ENCODE results near the gene ACOXL. TPM values are rescaled to one million over a fixed set of nuclear protein-coding genes. Genes with fewer than 3 reads are reported as not detected.
"Not testable (repeated sequence)": the region's sequence is repeated elsewhere in the genome, so short reads cannot be mapped to it uniquely, and the experiment has no call there.

ACOXL gene
- total RNA-seq, 1 experiment from 2014 or later = not detected

GRCh38 chr2:111053266-111053665 is 320.9 kb downstream of the ACOXL start:
- no peak for DNase-seq (ENCODE audit: low read depth)

DNA sequence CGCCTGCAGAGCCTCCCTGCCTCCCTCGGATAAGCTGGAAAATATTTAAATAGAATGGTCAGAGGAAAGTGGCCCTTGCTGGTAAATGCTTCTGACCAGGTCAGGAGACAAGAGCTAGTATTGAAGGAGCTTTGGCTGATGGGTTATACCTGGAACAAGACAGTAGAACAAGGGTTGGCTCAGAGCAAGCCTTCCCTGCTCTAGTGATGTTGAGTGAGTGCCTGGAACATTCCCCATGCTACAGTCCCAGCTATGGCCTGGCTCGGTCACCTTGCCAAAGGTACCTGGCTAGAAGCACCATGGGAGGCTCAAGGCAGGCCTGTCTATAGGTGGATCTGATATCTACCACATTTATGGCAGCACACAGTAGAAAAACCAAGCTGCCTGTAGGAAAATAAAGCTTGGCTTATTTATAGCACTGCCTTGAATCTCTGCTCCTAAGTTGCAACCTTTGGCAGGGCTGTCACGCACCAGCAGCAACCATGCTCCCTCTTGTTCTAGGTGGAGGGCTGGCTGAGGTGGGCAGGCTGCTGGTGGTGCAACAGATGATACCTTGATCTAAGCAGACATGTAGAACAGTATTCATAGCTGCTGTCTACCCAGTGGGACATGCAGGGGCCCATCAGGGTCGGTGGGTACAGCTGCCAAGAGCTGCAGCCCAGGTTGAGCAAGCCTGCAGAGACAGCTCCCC is 321.6 kb downstream of the ACOXL start:
- DNase-seq (ENCODE audit: low read depth) = no peak

DNA sequence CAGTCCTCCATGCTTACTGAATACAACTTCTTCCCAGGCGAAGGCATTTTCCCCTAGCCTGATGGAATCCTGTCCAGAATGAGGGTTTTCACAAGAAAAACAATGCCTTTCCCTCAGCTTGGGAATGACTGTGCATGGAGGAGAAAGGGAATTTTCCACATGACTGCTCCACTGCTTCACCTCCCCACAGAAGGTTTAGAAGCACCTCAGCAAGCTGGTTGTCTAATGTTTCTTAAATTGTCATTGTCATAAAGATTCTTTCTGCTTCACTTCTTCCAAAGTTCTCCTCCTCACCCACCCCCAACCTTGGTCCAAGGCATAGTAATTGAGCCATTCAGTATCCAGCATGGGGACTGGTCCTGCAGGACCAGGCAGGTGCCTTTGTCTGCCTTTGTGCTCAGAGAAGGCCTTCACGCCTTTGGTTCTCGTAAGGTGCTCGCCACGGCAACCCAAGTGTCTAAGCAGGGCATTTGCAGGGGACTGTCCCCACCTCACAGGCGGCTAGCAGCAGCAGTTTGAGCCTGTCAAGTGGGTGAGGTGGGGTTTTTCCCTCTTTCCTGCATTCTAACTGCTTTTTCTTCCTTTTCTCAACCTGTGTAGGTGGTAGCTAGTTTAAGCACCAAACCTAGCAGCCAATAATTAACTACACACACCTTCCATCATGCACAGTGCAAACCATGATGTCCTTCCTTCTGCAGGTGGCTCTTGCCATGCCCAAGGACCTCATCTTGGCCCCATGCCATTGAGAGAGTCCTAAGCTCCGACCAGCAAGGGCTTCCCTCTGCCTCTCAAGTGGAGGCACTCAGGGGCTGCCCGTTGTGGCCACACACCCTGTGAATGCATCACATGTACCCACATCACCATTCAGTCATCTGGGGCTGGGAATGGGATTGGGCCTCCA is 322.7 kb downstream of the ACOXL start:
- DNase-seq (ENCODE audit: low read depth) = no peak

DNA sequence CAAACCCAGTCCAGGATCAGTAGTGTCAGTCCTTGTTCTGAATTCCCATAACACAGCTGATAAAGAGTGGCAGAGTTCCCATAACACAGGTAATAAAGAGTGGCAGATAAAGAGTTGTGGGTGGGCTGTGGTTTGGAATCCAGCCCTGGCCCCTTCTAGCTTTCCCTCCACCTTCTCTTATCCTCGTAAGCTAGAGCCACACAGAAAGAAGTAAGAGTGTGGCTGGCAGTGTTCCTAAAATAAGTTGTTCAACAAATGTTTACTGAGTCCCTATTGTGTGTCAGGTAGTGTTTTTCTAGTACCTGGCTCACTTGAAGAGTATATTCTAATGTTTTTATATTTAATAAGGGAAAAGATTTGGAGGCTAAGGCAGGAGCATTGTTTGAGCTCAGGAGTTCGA is 323.4 kb downstream of the ACOXL start:
- no peak for DNase-seq (ENCODE audit: low read depth)

GRCh38 chr2:111057045-111057444 is 324.7 kb downstream of the ACOXL start:
- DNase-seq (ENCODE audit: low read depth) = no peak

GRCh38 chr2:111057721-111058120 is 325.3 kb downstream of the ACOXL start:
- no peak for DNase-seq (ENCODE audit: low read depth)

DNA sequence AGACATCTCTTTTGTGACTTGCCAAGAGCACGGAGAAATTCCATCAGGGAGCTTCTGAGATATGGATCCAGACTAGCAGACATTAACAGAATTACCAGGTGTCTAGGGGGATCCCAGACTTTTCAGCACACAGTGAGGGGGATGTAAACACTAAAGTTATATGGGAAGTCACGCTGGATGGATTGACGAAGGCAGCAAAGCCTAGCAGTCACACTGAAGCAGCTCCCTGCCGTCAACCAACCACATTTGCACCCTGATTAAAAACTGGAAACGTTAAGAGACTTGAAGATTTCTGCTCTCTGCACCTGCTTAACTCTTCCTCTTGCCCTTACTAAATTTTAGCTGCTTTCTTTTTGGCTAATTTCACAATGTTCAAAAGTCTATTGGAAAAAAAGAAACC is 325.9 kb downstream of the ACOXL start:
- no peak for DNase-seq (ENCODE audit: low read depth)

DNA sequence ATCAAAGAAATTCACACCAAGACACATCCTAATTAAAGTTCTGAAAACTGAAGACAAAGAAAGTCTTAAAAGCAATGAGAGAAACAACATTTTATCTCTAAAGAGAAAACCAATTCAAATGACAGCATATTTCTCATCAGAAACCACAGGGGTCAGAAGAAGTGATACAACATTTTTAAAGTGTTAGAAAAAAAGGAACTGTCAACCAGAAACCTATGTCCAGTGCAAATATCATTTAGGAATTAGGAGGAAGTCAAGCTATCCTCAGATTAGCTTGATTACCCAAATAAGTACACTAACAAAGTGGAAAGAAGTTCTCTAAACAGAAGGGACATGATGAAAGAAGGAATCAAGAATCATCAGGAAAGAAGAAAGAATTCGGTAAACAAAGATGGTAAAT is 328.8 kb downstream of the ACOXL start:
- no peak for DNase-seq (ENCODE audit: low read depth)

DNA sequence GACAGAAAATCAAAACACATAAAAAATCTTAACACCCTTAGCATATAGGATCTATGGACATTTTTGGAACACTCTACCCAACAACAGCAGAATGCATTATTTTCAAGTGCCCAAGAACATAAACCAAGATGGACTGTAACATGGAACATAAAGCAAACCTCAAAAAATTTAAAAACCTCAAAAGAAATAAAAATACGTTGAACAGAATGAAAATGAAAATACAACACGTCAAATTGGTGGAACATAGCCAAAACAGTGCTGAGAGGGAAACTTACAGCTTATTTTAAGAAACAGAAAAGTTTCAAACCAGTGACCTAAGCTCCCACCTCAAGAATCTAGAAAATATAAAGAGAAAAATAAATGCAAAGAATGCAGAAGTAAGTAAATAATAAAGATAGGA is 330.0 kb downstream of the ACOXL start:
- DNase-seq (ENCODE audit: low read depth) = no peak

GRCh38 chr2:111066062-111066593 is 333.8 kb downstream of the ACOXL start:
- DNase-seq (ENCODE audit: low read depth) = no peak

DNA sequence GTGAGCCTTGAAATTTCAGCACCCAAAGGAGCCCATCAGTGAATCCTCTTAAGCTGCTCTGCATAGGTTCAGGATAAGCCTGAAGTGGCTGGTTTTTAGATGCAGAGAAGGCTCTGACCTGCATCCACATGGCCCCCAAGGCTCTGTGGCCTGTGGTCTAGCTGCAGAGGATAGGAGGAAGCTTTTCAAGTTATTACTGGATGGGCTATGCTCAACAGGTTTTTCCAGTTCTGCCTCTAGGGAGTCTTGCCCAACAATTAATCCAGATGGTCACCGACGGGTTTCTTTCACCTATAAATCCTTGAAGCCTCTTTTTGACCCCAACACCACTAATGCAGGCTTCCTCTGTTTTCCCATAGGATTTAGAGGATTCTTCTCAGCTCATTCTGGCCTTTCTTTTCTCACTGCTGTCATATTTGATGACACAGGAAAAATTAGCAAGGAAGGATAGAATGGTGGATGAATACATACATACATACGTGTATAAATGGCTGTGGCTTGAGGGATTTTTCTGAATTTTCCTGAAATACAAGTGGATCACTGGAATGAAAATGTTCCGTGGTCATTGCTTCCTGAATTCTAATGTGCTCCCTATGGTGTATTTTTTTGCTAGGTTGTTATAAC is 336.2 kb downstream of the ACOXL start:
- no peak for DNase-seq (ENCODE audit: low read depth)

DNA sequence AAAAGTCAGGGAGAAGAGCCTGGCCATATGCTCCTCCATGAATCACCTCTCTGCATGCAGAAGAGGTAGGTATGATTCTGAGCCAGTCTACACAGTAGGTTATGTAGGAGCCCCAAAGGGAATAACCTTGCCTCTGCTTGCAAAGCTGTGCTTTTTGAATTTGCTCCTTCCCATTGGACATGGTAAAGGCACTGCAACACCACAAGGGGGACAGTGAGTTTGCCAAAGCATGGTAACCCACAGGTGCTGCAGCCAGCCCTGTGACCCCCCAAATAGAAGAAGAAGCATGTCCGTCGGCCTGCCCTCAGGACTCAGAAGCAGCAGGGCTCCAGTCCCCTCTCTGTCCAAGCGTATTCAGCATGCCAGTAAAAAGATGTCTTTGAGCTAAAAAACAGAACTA is 337.3 kb downstream of the ACOXL start:
- no peak for DNase-seq (ENCODE audit: low read depth)

- peak; percentile 75 for DNase-seq (ENCODE audit: low read depth)
Observed at GRCh38 chr2:111071600-111072171, 339.3 kb downstream of the ACOXL start.

GRCh38 chr2:111072220-111072871 is 340.0 kb downstream of the ACOXL start:
- peak; percentile 66 for DNase-seq (ENCODE audit: low read depth)

DNA sequence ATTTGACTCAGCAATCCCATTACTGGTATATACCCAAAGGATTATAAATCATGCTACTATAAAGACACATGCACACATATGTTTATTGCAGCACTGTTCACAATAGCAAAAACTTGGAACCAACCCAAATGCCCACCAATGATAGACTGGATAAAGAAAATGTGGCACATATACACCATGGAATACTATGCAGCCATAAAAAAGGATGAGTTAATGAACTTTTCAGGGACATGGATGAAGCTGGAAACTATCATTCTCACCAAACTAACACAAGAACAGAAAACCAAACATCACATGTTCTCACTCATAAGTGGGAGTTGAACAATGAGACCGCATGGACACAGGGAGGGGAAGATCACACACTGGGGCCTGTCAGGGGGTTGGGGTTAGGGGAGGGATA is 350.3 kb downstream of the ACOXL start:
- not testable (repeated sequence) for DNase-seq (ENCODE audit: low read depth)

GRCh38 chr2:111091811-111092211 is 359.4 kb downstream of the ACOXL start:
- no peak for DNase-seq (ENCODE audit: low read depth)

GRCh38 chr2:111094691-111095090 is 362.3 kb downstream of the ACOXL start:
- no peak for DNase-seq (ENCODE audit: low read depth)

DNA sequence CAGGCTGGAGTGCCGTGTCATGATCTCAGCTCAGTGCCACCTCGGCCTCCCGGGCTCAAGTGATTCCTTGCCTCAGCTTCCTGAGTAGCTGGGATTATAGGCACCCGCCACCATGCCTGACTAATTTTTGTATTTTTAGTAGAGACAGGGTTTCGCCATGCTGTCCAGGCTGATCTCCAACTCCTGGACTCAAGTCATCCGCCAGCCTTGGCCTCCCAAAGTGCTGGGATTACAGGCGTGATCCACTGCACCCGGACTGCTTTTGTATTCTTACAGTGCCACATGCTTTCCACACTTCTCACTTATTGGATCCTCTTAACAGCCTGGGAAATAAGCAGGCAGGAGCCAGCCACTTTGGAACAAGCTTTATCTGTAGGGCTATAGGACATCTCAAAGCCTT is 363.1 kb downstream of the ACOXL start:
- DNase-seq (ENCODE audit: low read depth) = no peak

DNA sequence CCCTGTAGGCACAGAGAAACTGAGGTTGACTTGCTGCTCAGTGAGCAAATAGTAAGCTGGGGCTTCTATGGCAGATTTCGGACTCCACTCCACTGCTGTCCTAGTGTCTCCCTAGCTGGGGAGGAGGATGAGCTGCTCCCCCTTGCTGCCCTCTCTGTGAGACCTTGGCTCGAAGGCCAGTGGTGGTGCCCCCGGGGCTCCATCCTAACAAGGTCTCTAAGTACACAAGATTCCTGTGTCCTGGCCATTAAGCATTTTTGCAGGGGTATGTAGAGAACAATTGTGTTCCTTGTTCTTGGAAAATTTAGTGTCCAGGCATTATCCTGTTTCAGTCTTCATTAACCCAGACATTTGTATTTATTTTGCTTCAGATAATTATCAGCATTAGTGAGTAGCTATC is 367.0 kb downstream of the ACOXL start:
- no peak for DNase-seq (ENCODE audit: low read depth)

GRCh38 chr2:111100087-111100764 is 367.9 kb downstream of the ACOXL start:
- no peak for DNase-seq (ENCODE audit: low read depth)

DNA sequence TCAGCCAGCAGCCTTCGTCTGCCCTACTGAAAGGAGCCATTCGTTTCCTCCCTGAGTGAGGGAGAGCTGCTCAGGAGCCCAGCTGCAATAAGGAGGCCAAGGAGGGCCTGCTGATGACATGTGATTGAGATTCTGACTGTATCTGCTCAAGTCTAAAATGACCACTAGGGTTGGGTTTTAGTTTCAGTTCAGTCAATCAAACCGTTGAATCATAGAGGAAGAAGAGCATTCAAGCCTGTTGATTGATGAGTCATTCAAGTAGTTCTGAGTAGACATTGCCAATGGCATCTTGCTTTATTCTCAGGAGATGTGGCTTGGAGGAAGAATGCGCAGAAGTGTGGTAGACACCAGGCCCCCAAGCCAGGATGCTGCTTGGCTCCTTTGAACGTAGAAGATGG is 368.4 kb downstream of the ACOXL start:
- DNase-seq (ENCODE audit: low read depth) = peak; percentile 75

Measured in HT1080 (cell line).